BLaER1 treated with 17β-estradiol and CSF1 and Interleukin-3, amounts not matched to agents 10 nM and 100 nM (cell line): ENCODE data around the gene ARHGAP45.

Experiments used
- H3K27ac ChIP-seq, 11 experiments: shearing (Covaris generic); formaldehyde crosslinking; 2 replicates each; pipeline ENCODE4 v1.8.1; 2022
- H3K27me3 ChIP-seq, 11 experiments: shearing (Covaris generic); formaldehyde crosslinking; 2 replicates each; pipeline ENCODE4 v1.8.1; 2022
- H3K36me3 ChIP-seq, 11 experiments: shearing (Covaris generic); formaldehyde crosslinking; 2 replicates each; pipeline ENCODE4 v1.8.1; 2022
- H3K4me1 ChIP-seq, 10 experiments: shearing (Covaris generic); formaldehyde crosslinking; 2 replicates each; pipeline ENCODE4 v1.8.1; 2022
- H3K4me2 ChIP-seq, 11 experiments: shearing (Covaris generic); formaldehyde crosslinking; 2 replicates each; pipeline ENCODE4 v1.8.1; 2022
- H3K4me3 ChIP-seq, 10 experiments: shearing (Covaris generic); formaldehyde crosslinking; 2 replicates each; pipeline ENCODE4 v1.8.1; 2022
- H3K9ac ChIP-seq, 11 experiments: shearing (Covaris generic); formaldehyde crosslinking; 2 replicates each; pipeline ENCODE4 v1.8.1; 2022
- H3K9me3 ChIP-seq, 11 experiments: shearing (Covaris generic); formaldehyde crosslinking; replicated peaks in 1 of 11; 2 replicates each; pipeline ENCODE4 v1.8.1; 2022
- H4K20me1 ChIP-seq, 11 experiments: shearing (Covaris generic); formaldehyde crosslinking; 2 replicates each; pipeline ENCODE4 v1.8.1; 2022
- Cebpa-rat ChIP-seq, 11 experiments: shearing (Covaris generic); IDR thresholded peaks; 2 replicates each; pipeline ENCODE4 v1.8.1; 2022

Gene ARHGAP45

GRCh38 chr19:1093811-1094553, 27.0 kb downstream of the ARHGAP45 start:
- Histone ChIP-seq H3K27me3 (no peaks in the 10 kb centered on the region), H4K20me1 (peaks cover 8 to 55% (median 49%) of the 10 kb centered on the region in 11 experiments; a peak in 20 of 22 replicates), H3K4me3 (peak overlapping the region; percentile 91 to 100 (median 98)), H3K9me3 (peaks cover 0 to 1% (median 0%) of the 10 kb centered on the region in 11 experiments; a peak in 3 of 22 replicates), H3K36me3 (peaks cover 41 to 52% (median 46%) of the 10 kb centered on the region in 11 experiments), H3K27ac (peak overlapping the region in 10 of 11 experiments; percentile 73 to 100 (median 98); a peak in 21 of 22 replicates), H3K9ac (peak overlapping the region; percentile 90 to 99 (median 96)), H3K4me1 (peaks cover 48 to 89% (median 74%) of the 10 kb centered on the region in 10 experiments), H3K4me2 (peak overlapping the region; percentile 90 to 100 (median 98))
- no peak for TF ChIP-seq Cebpa-rat (IDR thresholded peaks at IDR 0.05)

DNA sequence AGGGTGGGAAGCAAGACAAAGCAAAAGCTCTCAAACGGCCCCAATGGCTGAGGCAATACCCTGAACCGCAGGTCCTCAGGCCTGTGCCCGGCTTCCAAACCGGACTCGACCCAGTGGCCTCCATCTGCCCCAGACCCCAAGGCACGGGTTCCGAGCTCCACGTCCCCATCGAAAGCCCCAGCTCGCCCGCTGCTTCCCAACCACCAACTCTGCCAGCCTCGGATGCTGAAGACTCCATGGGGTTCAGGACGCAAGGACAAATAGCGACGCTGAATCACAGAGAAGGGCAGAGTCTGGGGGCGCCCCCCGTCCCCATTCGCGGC, 27.6 kb downstream of the ARHGAP45 start:
- H3K4me1 ChIP-seq: peaks cover 48 to 89% (median 74%) of the 10 kb centered on the region in 10 experiments
- H3K36me3 ChIP-seq: peaks cover 36 to 46% (median 40%) of the 10 kb centered on the region in 11 experiments
- H3K27ac ChIP-seq: peak overlapping the region; percentile 68 to 100 (median 98)
- peak overlapping the region; percentile 90 to 100 (median 98) for H3K4me2 ChIP-seq
- no peaks in the 10 kb centered on the region for H3K27me3 ChIP-seq
- peaks cover 8 to 49% (median 42%) of the 10 kb centered on the region in 11 experiments; a peak in 20 of 22 replicates for H4K20me1 ChIP-seq
- peak overlapping the region; percentile 91 to 100 (median 98) for H3K4me3 ChIP-seq
- H3K9ac ChIP-seq: peak overlapping the region; percentile 90 to 99 (median 96)
- H3K9me3 ChIP-seq: peaks cover 0 to 8% (median 2%) of the 10 kb centered on the region in 11 experiments; a peak in 14 of 22 replicates
- no peak for TF ChIP-seq Cebpa-rat (IDR thresholded peaks at IDR 0.05)

GRCh38 chr19:1094978-1095701, 28.2 kb downstream of the ARHGAP45 start, which contains the start of gene POLR2E:
Gene POLR2E, minus strand, starts transcription at chr19:1095375. Its CDS starts 60 bp downstream, at chr19:1095315.
- Histone ChIP-seq H3K4me2 (peak within 1 kb of the TSS; percentile 90 to 100 (median 98)), H3K36me3 (peaks cover 35 to 43% (median 39%) of the 10 kb centered on the region in 11 experiments), H4K20me1 (peaks cover 8 to 48% (median 41%) of the 10 kb centered on the region in 11 experiments; a peak in 20 of 22 replicates), H3K27ac (peak within 1 kb of the TSS; percentile 68 to 100 (median 98)), H3K9me3 (peaks cover 0 to 13% (median 8%) of the 10 kb centered on the region in 11 experiments; a peak in 14 of 22 replicates), H3K4me3 (peak within 1 kb of the TSS; percentile 91 to 100 (median 98)), H3K27me3 (no peaks in the 10 kb centered on the region), H3K4me1 (peaks cover 52 to 90% (median 77%) of the 10 kb centered on the region in 10 experiments), H3K9ac (peak within 1 kb of the TSS; percentile 90 to 99 (median 96))
- TF ChIP-seq Cebpa-rat (IDR thresholded peaks at IDR 0.05): no peak

DNA sequence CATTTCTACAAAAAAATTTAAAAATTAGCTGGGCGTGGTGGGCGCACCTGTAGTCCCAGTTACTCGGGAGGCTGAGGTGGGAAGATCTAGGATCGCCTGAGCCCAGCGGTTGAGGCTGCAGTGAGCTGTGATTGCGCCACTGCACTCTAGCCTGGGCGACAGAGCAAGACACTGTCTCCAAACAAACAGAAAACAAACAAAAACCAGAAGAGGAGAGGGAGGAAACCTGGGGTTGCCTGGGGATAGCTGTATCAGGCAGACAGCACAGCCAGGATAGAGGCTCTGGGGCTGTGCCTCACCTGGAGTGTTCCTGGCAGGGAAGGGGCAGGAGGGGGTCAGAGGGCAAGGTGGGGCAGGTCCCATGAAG, 30.8 kb downstream of the ARHGAP45 start:
- Histone ChIP-seq H4K20me1 (peaks cover 8 to 23% (median 21%) of the 10 kb centered on the region in 11 experiments; a peak in 20 of 22 replicates), H3K27ac (peak overlapping the region; percentile 87 to 100 (median 99)), H3K4me3 (no peak overlapping the region), H3K4me2 (peak overlapping the region; percentile 75 to 95 (median 87)), H3K9ac (peak overlapping the region; percentile 52 to 100 (median 92); a peak in 21 of 22 replicates), H3K27me3 (no peaks in the 10 kb centered on the region), H3K9me3 (peaks cover 0 to 22% (median 9%) of the 10 kb centered on the region in 11 experiments; a peak in 14 of 22 replicates), H3K4me1 (peaks cover 78 to 90% (median 87%) of the 10 kb centered on the region in 10 experiments), H3K36me3 (peaks cover 11 to 20% (median 13%) of the 10 kb centered on the region in 11 experiments; a peak in 21 of 22 replicates)
- peak in 7 of 11 experiments; percentile 34 to 78 (median 63); a peak in 9 of 22 replicates for TF ChIP-seq Cebpa-rat (IDR thresholded peaks at IDR 0.05)

- peaks cover 8 to 17% (median 15%) of the 10 kb centered on the region in 11 experiments; a peak in 20 of 22 replicates for H4K20me1 ChIP-seq
- peaks cover 81 to 90% (median 87%) of the 10 kb centered on the region in 10 experiments for H3K4me1 ChIP-seq
- peaks cover 4 to 13% (median 7%) of the 10 kb centered on the region in 11 experiments; a peak in 21 of 22 replicates for H3K36me3 ChIP-seq
- H3K4me2 ChIP-seq: peak overlapping the region; percentile 75 to 95 (median 87)
- TF ChIP-seq Cebpa-rat (IDR thresholded peaks at IDR 0.05): no peak; a peak in 1 of 22 replicates
- peak overlapping the region; percentile 87 to 100 (median 99) for H3K27ac ChIP-seq
- no peaks in the 10 kb centered on the region for H3K27me3 ChIP-seq
- peak overlapping the region in 1 of 10 experiments; percentile 57; a peak in 1 of 20 replicates for H3K4me3 ChIP-seq
- peaks cover 0 to 22% (median 9%) of the 10 kb centered on the region in 11 experiments; a peak in 14 of 22 replicates for H3K9me3 ChIP-seq
- peak overlapping the region; percentile 52 to 100 (median 92); a peak in 21 of 22 replicates for H3K9ac ChIP-seq
Observed at GRCh38 chr19:1098177-1099051, 31.4 kb downstream of the ARHGAP45 start.

DNA sequence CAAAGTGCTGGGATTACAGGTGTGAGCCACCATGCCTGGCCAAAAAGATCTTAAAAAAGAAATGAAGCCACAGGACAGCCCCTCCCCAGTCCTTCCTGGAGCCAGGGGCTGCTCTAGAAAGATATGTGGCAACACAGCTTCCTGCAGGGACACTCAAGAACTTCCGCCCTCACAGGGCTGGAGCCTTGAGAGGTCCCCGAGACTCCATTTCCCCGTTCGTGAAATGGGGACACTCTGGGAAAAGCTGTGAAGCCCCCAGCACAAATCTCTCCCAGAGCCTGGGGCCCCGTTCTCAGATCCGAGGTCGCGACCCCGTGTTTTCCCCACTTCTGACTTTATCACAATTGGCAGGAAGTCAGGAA, 34.4 kb downstream of the ARHGAP45 start:
- Histone ChIP-seq H3K4me3 (peak overlapping the region; percentile 23 to 57 (median 40); a peak in 14 of 20 replicates), H3K4me2 (peak overlapping the region; percentile 75 to 96 (median 91)), H4K20me1 (peaks cover 17 to 24% (median 19%) of the 10 kb centered on the region in 11 experiments), H3K4me1 (peaks cover 70 to 80% (median 75%) of the 10 kb centered on the region in 10 experiments), H3K9me3 (peaks cover 0 to 22% (median 9%) of the 10 kb centered on the region in 11 experiments; a peak in 14 of 22 replicates), H3K9ac (peak overlapping the region; percentile 76 to 100 (median 92)), H3K27ac (peak overlapping the region; percentile 87 to 100 (median 99)), H3K27me3 (no peaks in the 10 kb centered on the region), H3K36me3 (peaks cover 5 to 19% (median 6%) of the 10 kb centered on the region in 11 experiments)
- TF ChIP-seq Cebpa-rat (IDR thresholded peaks at IDR 0.05): no peak

DNA sequence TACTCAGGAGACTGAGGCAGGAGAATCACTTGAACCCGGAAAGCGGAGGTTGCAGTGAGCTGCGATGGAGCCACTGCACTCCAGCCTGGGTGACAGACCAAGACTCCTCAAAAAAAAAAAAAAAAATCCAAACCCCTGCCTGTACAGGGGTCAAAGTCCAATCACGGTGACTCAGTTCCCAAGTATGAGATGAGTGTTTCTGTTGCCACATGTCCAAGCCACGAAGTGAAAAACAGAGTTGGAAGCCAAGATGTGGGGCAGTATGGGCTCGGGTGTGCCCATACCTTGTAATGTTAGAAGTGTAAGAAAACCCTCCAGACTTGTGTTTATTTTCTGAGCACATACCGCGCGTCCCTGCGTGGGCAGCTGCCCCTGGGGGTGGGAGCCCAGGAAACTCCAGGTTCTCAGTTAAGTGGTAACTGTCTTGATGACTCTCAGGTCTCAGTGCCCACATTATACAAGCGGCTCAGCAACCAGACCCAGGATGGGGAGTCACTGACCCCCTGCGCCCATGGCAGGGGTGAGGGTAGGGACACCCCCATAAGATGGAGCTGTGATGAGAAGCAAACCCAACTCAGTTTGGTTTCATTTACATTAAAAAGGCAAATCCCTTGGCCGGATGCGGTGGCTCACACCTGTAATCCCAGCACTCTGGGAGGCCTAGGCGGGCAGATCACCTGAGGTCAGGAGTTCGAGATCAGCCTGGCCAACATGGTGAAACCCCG, 35.6 kb downstream of the ARHGAP45 start:
- H3K4me2 ChIP-seq: peak overlapping the region; percentile 75 to 96 (median 91)
- 0 out of 22 replicates have a peak, but pooled peaks of 1 of the 11 experiments have one; percentile 11 for TF ChIP-seq Cebpa-rat (IDR thresholded peaks at IDR 0.05)
- peak overlapping the region in 8 of 10 experiments; percentile 16 to 86 (median 49); a peak in 12 of 20 replicates for H3K4me3 ChIP-seq
- H3K4me1 ChIP-seq: peaks cover 76 to 84% (median 78%) of the 10 kb centered on the region in 10 experiments
- peaks cover 30 to 37% (median 31%) of the 10 kb centered on the region in 11 experiments for H4K20me1 ChIP-seq
- peak overlapping the region; percentile 79 to 100 (median 99) for H3K27ac ChIP-seq
- peaks cover 0 to 22% (median 9%) of the 10 kb centered on the region in 11 experiments; a peak in 14 of 22 replicates for H3K9me3 ChIP-seq
- H3K27me3 ChIP-seq: no peaks in the 10 kb centered on the region
- peak overlapping the region; percentile 76 to 100 (median 92) for H3K9ac ChIP-seq
- peaks cover 17 to 31% (median 19%) of the 10 kb centered on the region in 11 experiments for H3K36me3 ChIP-seq
